MCF 10A (cell line): ENCODE results near the gene RAX2. TPM values are rescaled to one million over a fixed set of nuclear protein-coding genes. Genes with fewer than 3 reads are reported as not detected.
A peak's percentile ranks its signal among the peaks of the same experiment; 100 is the strongest.
"Not testable (repeated sequence)": the region's sequence is repeated elsewhere in the genome, so short reads cannot be mapped to it uniquely, and the experiment has no call there.

Experiments used
- BruUV-seq: library from RNA; stranded (reverse); fragments of 400-500 nt; replicated peaks from 2 replicates; lab custom pipeline; 2021; lab: Mats Ljungman, UMichigan
- CTCF ChIA-PET: fragments of 300-600 bp; sonication (Branson Sonifier 250); formaldehyde crosslinking; extraction: SDS; loops from one replicate; lab custom pipeline; 2021; ENCODE audit warnings: antibody characterized with exemption, inconsistent platforms; lab: Yijun Ruan, JAX
- POLR2A ChIA-PET: fragments of 300-600, 350-650 bp; sonication (Branson Sonifier 250); formaldehyde crosslinking; extraction: SDS; loops from one replicate; lab custom pipeline; 2020; ENCODE audit warnings: antibody characterized with exemption, inconsistent platforms; lab: Yijun Ruan, JAX
- DNase-seq: peaks from one replicate; pipeline ENCODE4 v3.0.0-alpha.2; 2018; ENCODE audit not compliant: unreplicated experiment
- H3K27ac Mint-ChIP-seq: one replicate; pipeline ENCODE4 v1.8.0; 2022; ENCODE audit warnings: mild to moderate bottlenecking, low read depth, mixed read lengths; ENCODE audit not compliant: unreplicated experiment
- H3K27me3 Mint-ChIP-seq: one replicate; pipeline ENCODE4 v1.8.0; 2022; ENCODE audit warnings: mixed read lengths; ENCODE audit not compliant: insufficient read depth, unreplicated experiment
- H3K36me3 Mint-ChIP-seq: one replicate; pipeline ENCODE4 v1.8.0; 2022; ENCODE audit warnings: mild to moderate bottlenecking, moderate library complexity, mixed read lengths; ENCODE audit not compliant: insufficient read depth, unreplicated experiment
- H3K4me1 Mint-ChIP-seq: one replicate; pipeline ENCODE4 v1.8.0; 2022; ENCODE audit warnings: mixed read lengths; ENCODE audit not compliant: insufficient read depth, unreplicated experiment
- H3K4me3 Mint-ChIP-seq: one replicate; pipeline ENCODE4 v1.8.0; 2022; ENCODE audit warnings: mild to moderate bottlenecking, moderate library complexity, mixed read lengths; ENCODE audit not compliant: unreplicated experiment
- H3K9me3 Mint-ChIP-seq: one replicate; pipeline ENCODE4 v1.8.0; 2022; ENCODE audit warnings: mixed read lengths; ENCODE audit not compliant: unreplicated experiment
- CTCF ChIP-seq: fragments of 200-600 bp; IDR thresholded peaks from one replicate; pipeline ENCODE4 v1.8.0; 2022; ENCODE audit warnings: antibody characterized with exemption, mild to moderate bottlenecking; ENCODE audit not compliant: unreplicated experiment
- intact Hi-C: fragments of 100-400 bp; cut with micrococcal nuclease; formaldehyde crosslinking; loops from 2 replicates; pipeline ENCODE4 v1.14.1; 2022
- total RNA-seq: library from RNA; stranded (reverse); gene quantifications from 2 replicates; pipeline ENCODE4 v1.2.3, GENCODE V29; 2022

Gene RAX2
- total RNA-seq, 1 experiment from 2014 or later: not detected

- peaks cover 43% of the 10 kb centered on the region for H3K36me3 Mint-ChIP-seq
- peak within 1 kb of the TSS; percentile 98 for H3K27ac Mint-ChIP-seq
- TF ChIP-seq CTCF: peak; percentile 72
- intact Hi-C loops: loop anchor here (10.0 kb wide), 1 partner anchor 63 kb away; no protein-coding TSS in a partner anchor
- peaks cover 6% of the 10 kb centered on the region for H3K4me1 Mint-ChIP-seq
- CTCF ChIA-PET: interaction anchor here (0.6 to 2.4 kb wide), 11 partner anchors 8 to 632 kb away, joined by 3 to 11 read pairs (median 4); partner anchors contain the start of gene DAPK3
- peak; percentile 93 for DNase-seq
- no peaks in the 10 kb centered on the region for H3K9me3 Mint-ChIP-seq
- no peaks in the 10 kb centered on the region for H3K27me3 Mint-ChIP-seq
- POLR2A ChIA-PET: interaction anchor here (0.6 to 3.5 kb wide), 14 partner anchors 10 to 838 kb away, joined by 3 to 33 read pairs (median 6); partner anchors contain the start of genes CHAF1A, DAPK3, EEF2 and MFSD12
- BruUV-seq: no TSS peak
- peak within 1 kb of the TSS; percentile 92 for H3K4me3 Mint-ChIP-seq
These were observed 10.5 kb downstream of the RAX2 start, which contains the start of gene APBA3 for GRCh38 chr19:3761382-3762129. Gene APBA3, minus strand, starts transcription at chr19:3761692. Its CDS starts 1,428 bp downstream, at chr19:3760264.

- TSS peak; percentile 33 for BruUV-seq
- H3K27me3 Mint-ChIP-seq: no peaks in the 10 kb centered on the region
- H3K4me1 Mint-ChIP-seq: peaks cover 6% of the 10 kb centered on the region
- peak overlapping the region; percentile 98 for H3K27ac Mint-ChIP-seq
- CTCF ChIA-PET: interaction anchor here (0.6 to 1.0 kb wide), 3 partner anchors 13 to 210 kb away, joined by 3 to 4 read pairs (median 3); partner anchors contain the start of gene DAPK3
- peak; percentile 20 for DNase-seq
- peak overlapping the region; percentile 92 for H3K4me3 Mint-ChIP-seq
- no peaks in the 10 kb centered on the region for H3K9me3 Mint-ChIP-seq
- peaks cover 38% of the 10 kb centered on the region for H3K36me3 Mint-ChIP-seq
- POLR2A ChIA-PET: interaction anchor here (1.1 to 3.5 kb wide), 7 partner anchors 9 to 229 kb away, joined by 5 to 33 read pairs (median 6); partner anchors contain the start of genes DAPK3, MFSD12 and PIP5K1C
- intact Hi-C loops: loop anchor here (10.0 kb wide), 1 partner anchor 64 kb away; no protein-coding TSS in a partner anchor
- no peak for TF ChIP-seq CTCF
These were observed 11.1 kb downstream of the RAX2 start for GRCh38 chr19:3760871-3761361.

- Mint-ChIP-seq H3K27ac (no peak overlapping the region), H3K27me3 (no peaks in the 10 kb centered on the region), H3K9me3 (no peaks in the 10 kb centered on the region), H3K4me3 (no peak overlapping the region), H3K36me3 (peaks cover 35% of the 10 kb centered on the region), H3K4me1 (peaks cover 6% of the 10 kb centered on the region)
- TF ChIP-seq CTCF: no peak
- no peak for DNase-seq
- POLR2A ChIA-PET: interaction anchor here (0.7 kb wide), 1 partner anchor 210 kb away, joined by 3 read pairs; no protein-coding TSS in a partner anchor
- CTCF ChIA-PET: interaction anchor here (0.6 kb wide), 1 partner anchor 865 kb away, joined by 4 read pairs; no protein-coding TSS in a partner anchor
- intact Hi-C loops: loop anchor here (10.0 kb wide), 1 partner anchor 65 kb away; no protein-coding TSS in a partner anchor
- BruUV-seq: no TSS peak
These were observed 12.4 kb downstream of the RAX2 start for GRCh38 chr19:3759482-3760254.

GRCh38 chr19:3758297-3758696, 13.7 kb downstream of the RAX2 start:
- CTCF ChIA-PET, H3K4me1 Mint-ChIP-seq, BruUV-seq, H3K27me3 Mint-ChIP-seq, POLR2A ChIA-PET, H3K4me3 Mint-ChIP-seq, H3K9me3 Mint-ChIP-seq, H3K27ac Mint-ChIP-seq, intact Hi-C loops, DNase-seq: not testable (repeated sequence)
- H3K36me3 Mint-ChIP-seq: peaks cover 37% of the 10 kb centered on the region

GRCh38 chr19:3757705-3758104, 14.3 kb downstream of the RAX2 start:
- POLR2A ChIA-PET, H3K4me1 Mint-ChIP-seq, CTCF ChIA-PET: not testable (repeated sequence)

More at GRCh38 chr19:3757705-3758104, 14.3 kb downstream of the RAX2 start:
- BruUV-seq, H3K27ac Mint-ChIP-seq, H3K4me3 Mint-ChIP-seq, H3K27me3 Mint-ChIP-seq, H3K9me3 Mint-ChIP-seq, DNase-seq, intact Hi-C loops: not testable (repeated sequence)
- H3K36me3 Mint-ChIP-seq: peaks cover 43% of the 10 kb centered on the region
